Progenitor cell of endocrine pancreas (in vitro differentiated cells): Measurements from ENCODE around the gene EFNB2. TPM values are rescaled to one million over a fixed set of nuclear protein-coding genes. Genes with fewer than 3 reads are reported as not detected.

Source experiments
- DNase-seq: peaks from one replicate; pipeline ENCODE4 v3.0.0; 2021; ENCODE audit warnings: low spot score; ENCODE audit not compliant: unreplicated experiment
- H3K27ac Mint-ChIP-seq: 2 replicates; pipeline ENCODE4 v1.8.0; 2021; ENCODE audit warnings: mild to moderate bottlenecking, moderate library complexity, mixed read lengths
- H3K27me3 Mint-ChIP-seq: 2 replicates; pipeline ENCODE4 v1.8.0; 2021; ENCODE audit warnings: mixed read lengths
- H3K36me3 Mint-ChIP-seq: 2 replicates; pipeline ENCODE4 v1.8.0; 2022; ENCODE audit warnings: mixed read lengths; ENCODE audit not compliant: insufficient read depth
- H3K4me1 Mint-ChIP-seq: 2 replicates; pipeline ENCODE4 v1.8.0; 2021; ENCODE audit warnings: low read depth, mixed read lengths
- H3K4me3 Mint-ChIP-seq: 2 replicates; pipeline ENCODE4 v1.8.0; 2021; ENCODE audit warnings: low read depth, mild to moderate bottlenecking, moderate library complexity, mixed read lengths
- H3K9me3 Mint-ChIP-seq: 2 replicates; pipeline ENCODE4 v1.8.0; 2021; ENCODE audit warnings: low read depth, mixed read lengths
- total RNA-seq: library from RNA; stranded (reverse); gene quantifications from 2 replicates; pipeline ENCODE4 v1.2.1, GENCODE V29; 2021
- TF ChIP-seq, protein P1 (sequence below): fragments of 200-600 bp; sonication (generic); IDR thresholded peaks from one replicate; pipeline ENCODE4 v1.5.0; 2021; ENCODE audit warnings: antibody characterized with exemption, mild to moderate bottlenecking; ENCODE audit not compliant: unreplicated experiment

EFNB2 gene
- total RNA-seq, 1 donor from 2014 or later = 44.2 TPM

DNA sequence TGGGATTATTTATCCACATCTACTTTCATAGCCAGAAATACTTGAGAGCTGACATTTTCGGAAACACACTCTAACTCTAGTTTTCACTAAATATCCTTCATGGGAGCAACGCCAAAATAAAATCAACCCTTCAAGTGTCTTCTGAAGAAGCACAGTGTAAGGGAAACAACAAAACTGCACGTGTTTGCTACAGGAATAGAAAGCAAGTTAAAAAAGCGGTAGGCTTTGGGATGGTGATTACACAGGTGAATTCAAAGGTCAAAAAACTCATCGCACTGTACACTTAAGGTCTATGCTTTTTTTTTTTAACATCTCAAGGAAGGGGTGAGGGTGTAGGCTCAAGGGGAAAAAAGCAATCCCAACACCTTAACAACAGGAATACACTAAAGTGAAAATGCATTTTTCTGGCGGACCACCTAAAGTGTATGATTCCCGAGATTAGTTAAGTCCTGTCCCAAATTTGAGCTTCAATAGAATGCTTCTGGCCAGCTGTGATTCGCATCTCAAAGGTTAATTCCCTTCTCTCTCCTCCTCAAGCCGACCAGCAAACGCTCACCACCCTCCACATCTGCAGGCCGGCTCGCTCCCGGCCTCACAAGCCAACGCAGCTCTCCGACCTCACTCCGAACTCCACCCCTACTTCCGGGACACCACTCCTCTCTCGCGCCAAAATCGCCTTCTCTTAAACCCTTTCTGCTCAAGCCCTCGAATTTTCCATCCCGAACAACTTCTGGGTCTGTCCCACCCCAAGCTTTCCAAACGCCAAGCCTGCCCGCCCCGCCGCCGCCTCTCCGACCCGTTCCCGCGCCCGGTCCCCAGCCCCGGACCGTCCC lies 31.4 kb upstream of the EFNB2 start:
- Mint-ChIP-seq H3K9me3 (no peaks in the 10 kb centered on the region), H3K4me1 (peaks cover 39% of the 10 kb centered on the region), H3K36me3 (no peaks in the 10 kb centered on the region), H3K27me3 (no peaks in the 10 kb centered on the region), H3K4me3 (peak overlapping the region; percentile 99), H3K27ac (peak overlapping the region; percentile 97)
- TF ChIP-seq, protein P1, sequence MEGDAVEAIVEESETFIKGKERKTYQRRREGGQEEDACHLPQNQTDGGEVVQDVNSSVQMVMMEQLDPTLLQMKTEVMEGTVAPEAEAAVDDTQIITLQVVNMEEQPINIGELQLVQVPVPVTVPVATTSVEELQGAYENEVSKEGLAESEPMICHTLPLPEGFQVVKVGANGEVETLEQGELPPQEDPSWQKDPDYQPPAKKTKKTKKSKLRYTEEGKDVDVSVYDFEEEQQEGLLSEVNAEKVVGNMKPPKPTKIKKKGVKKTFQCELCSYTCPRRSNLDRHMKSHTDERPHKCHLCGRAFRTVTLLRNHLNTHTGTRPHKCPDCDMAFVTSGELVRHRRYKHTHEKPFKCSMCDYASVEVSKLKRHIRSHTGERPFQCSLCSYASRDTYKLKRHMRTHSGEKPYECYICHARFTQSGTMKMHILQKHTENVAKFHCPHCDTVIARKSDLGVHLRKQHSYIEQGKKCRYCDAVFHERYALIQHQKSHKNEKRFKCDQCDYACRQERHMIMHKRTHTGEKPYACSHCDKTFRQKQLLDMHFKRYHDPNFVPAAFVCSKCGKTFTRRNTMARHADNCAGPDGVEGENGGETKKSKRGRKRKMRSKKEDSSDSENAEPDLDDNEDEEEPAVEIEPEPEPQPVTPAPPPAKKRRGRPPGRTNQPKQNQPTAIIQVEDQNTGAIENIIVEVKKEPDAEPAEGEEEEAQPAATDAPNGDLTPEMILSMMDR = no peak
- peak; percentile 11 for DNase-seq

DNA sequence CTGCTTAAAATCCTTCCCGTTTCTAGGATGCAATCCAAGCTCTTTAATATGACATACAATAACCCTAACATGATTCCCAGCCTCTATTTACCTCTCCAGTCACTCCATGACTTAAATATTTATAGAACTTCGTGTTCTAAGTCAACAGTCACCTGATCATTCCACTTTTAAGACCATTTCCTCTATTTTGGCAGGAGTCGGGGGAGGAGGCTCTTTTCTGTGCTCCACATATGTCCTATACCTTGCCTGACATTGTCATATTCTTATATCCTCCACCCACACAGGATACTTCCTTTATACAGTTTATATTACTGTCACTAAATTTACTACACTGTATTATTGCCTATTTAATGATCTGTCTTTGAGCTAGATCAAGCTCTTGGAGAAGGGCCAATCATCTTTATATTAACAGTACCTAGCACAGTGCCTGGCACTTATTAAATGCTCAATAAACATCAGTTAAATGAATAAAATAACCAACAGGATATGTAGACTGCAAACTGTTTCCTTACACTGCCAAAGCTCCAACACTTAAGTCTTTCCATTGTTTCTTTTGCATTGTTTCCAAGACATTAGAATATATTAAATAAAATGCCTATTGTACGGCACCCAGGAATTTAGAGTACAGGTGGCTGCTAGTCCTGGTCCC lies 29.8 kb upstream of the EFNB2 start:
- H3K36me3 Mint-ChIP-seq = no peaks in the 10 kb centered on the region
- H3K9me3 Mint-ChIP-seq = no peaks in the 10 kb centered on the region
- no peaks in the 10 kb centered on the region for H3K27me3 Mint-ChIP-seq
- H3K4me3 Mint-ChIP-seq = no peak overlapping the region
- TF ChIP-seq, protein P1 = no peak
- peaks cover 50% of the 10 kb centered on the region for H3K4me1 Mint-ChIP-seq
- no peak for DNase-seq
- peak overlapping the region; percentile 12 for H3K27ac Mint-ChIP-seq

DNA sequence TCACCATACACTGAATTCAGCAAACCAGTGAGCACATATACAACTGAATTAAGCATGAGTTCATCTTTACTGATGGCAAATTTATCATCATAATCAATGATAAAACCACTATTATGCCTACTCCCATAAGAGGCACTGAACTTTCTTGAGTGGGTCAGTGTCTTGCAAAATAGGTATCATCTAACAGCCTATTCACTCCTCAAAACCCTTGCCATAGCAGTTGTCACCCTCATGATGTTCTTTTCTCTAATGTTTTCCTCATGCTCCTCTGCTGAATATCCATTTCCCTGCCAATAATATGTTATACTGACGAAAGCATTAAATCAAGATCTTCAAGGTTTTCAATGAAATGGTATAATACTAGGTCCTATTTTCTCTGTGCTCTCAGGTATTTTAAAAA lies 26.8 kb upstream of the EFNB2 start:
- TF ChIP-seq, protein P1 = no peak
- Mint-ChIP-seq H3K9me3 (no peaks in the 10 kb centered on the region), H3K4me3 (no peak overlapping the region), H3K4me1 (peaks cover 56% of the 10 kb centered on the region), H3K27ac (no peak overlapping the region), H3K36me3 (peaks cover 18% of the 10 kb centered on the region), H3K27me3 (no peaks in the 10 kb centered on the region)
- DNase-seq = no peak

DNA sequence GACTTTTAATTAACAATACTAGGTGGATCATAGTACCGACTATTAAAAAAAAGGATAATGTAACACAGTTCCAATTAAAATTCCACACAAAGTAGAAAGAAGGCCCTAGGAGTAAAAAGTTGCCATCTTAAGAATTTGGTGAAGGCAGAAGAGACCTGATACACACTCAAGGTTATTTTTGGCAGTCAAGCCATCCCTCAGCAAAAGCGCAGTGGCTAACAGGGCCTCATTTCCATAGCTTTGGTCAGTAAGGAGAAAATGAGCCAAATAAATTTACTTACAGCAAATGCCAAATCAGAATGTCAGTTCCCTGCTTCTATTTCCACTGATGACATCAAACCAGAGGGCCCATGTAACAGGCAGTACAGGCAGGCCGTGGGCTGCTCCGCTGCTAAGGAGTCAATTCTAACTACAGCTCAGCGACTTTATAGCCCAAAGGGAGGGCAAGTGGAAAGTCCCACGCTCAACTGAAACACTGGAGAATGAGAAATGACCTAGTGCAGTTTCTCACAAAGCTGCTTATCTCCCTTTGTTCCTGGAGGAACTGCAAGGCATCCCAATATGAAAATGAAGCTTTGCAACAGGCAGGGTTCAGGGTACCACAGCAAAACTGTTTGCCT lies 26.2 kb upstream of the EFNB2 start:
- peaks cover 53% of the 10 kb centered on the region for H3K4me1 Mint-ChIP-seq
- H3K27me3 Mint-ChIP-seq = no peaks in the 10 kb centered on the region
- no peak for DNase-seq
- H3K9me3 Mint-ChIP-seq = no peaks in the 10 kb centered on the region
- H3K4me3 Mint-ChIP-seq = no peak overlapping the region
- TF ChIP-seq, protein P1 = no peak
- H3K27ac Mint-ChIP-seq = peak overlapping the region; percentile 11
- H3K36me3 Mint-ChIP-seq = peaks cover 22% of the 10 kb centered on the region

DNA sequence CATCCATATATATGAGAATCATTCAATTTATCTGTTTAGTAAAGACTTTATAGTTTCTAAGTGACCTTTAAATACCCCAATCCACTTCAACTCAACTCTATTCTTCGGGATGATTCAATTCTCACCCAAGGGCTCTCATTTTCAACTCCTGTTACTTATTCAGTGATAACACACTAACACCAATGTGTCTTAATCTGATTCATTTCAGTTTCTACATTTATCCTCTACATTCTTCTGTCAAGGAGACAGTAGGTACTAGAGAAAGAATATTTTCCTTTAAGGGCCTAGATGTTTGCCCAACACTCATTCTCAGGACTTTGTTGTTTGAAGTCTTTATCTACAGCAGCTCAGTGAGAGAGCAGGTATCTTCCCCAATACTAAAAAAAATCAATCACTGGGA lies 25.4 kb upstream of the EFNB2 start:
- H3K9me3 Mint-ChIP-seq = peaks cover under 1% of the 10 kb centered on the region
- TF ChIP-seq, protein P1 = no peak
- H3K36me3 Mint-ChIP-seq = peaks cover 31% of the 10 kb centered on the region
- no peak for DNase-seq
- H3K27me3 Mint-ChIP-seq = no peaks in the 10 kb centered on the region
- peaks cover 44% of the 10 kb centered on the region for H3K4me1 Mint-ChIP-seq
- H3K4me3 Mint-ChIP-seq = no peak overlapping the region
- no peak overlapping the region for H3K27ac Mint-ChIP-seq
